ENCODE data around the gene CCNT1.

- TF ChIP-seq CTCF (IDR thresholded peaks at IDR 0.05) (no peak), POLR2A (IDR thresholded peaks at IDR 0.05) (no peak)
Observed at GRCh38 chr12:48688836-48689235, 27.7 kb downstream of the CCNT1 start.
